HG02588 (cell line): ENCODE results near the gene CHCHD4.

Experiments
- ATAC-seq: cut with Tn5 transposase; IDR thresholded peaks from one replicate; pipeline ENCODE4 v1.9.1; 2021; ENCODE audit warnings: mild to moderate bottlenecking, moderate library complexity; ENCODE audit not compliant: unreplicated experiment

Gene CHCHD4

DNA sequence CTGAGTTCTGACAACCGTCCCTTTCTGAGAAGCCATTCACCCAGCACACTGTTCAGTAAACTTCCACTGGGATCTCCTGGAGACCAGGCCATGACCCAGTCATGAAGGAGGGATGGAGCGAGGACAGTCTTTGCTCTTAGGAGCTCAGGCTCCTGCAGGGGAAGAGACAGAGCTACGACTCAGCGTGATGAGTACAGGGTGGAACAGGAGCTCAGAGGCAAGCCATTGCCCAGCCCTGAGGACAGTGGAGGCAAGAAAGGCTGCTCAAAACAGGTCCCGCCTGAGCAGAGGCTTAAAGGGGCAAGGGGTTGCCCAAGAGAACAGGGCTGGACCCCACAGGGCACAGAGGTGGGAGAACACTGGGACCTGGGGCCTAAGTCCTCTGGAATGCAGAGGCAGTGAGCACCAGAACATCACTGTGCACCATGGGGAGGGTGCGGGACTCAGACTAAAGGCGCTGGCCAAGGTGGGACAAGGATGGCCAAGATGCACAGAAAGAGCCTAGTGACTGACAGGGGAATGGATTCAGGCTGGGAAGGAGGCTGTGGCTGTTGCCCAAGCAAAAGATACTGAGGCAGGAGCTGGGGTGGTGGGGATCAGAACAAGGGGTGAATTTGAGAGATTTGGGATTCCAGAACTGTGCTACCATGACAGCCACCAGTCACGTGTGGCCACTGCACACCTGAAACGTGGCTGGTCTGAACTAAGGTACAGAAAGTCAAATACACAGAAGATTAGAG lies 26.0 kb upstream of the CHCHD4 start:
- ATAC-seq = no peak

GRCh38 chr3:14150078-14150477 lies 25.4 kb upstream of the CHCHD4 start:
- no peak for ATAC-seq

DNA sequence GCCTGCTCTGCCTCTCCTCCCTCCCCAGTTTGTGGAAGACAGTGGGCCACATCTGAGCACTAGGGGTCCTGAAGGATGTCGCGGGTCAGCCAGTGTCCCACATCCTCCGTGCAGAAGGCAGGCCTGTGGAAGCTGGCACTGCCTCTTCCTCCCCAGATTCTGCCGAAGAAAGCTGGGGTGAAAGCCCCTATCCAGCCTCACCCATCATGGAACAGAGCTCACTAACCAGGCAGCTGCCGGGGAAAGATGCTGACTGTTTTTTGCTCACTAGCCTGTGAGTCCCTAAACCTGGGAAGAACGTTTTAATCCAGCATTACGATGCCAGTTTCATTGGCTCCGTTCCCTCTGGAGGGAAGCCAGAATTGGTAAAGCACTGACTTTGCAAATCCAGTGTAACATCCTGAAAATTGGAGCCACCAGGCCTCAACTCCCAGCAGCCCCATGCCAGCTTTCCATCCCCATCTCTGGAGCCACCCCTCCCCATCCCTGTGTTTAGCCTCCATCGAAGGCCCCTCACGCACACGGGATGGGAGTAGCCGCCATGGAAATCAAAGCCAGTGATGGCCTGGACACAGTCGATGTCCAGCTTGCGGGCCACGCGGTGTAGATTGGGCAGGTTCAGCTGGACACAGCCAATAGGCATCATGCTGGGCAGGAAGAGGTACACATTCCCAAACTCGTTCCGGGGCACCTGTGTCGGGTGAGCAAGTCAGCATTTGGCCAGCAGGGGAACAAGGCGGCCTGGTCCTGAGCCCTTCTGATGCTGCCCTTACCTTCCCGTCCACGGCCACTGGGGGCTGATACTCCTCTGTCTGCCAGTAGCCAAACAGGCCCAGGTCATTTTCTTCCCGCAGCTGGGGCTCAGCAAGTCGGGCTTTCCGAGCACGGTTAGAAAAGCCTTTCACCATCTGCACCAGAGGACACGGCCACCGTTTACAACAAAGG lies 23.6 kb upstream of the CHCHD4 start:
- ATAC-seq = no peak

DNA sequence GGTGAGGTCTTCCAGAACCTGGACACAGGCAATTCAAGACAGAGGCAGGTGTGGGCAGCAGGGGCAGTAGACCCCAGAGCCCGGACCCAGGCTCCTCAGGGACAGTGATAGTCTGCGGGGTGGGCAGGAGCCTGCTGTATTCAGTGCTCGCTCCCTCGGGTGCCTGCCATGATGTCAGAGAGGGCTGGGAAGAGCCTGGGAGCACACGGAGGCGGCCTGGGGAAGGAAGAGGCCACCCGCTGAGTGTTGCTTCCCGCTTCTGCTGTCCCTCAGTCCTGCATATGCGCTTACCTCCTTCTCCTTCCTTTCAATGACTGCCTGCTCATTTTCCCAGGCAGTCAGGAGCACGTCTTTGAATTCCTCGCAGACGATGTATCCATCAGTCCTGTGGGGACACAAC lies 22.9 kb upstream of the CHCHD4 start:
- ATAC-seq = no peak

GRCh38 chr3:14147066-14147435 lies 22.4 kb upstream of the CHCHD4 start:
- no peak for ATAC-seq

- ATAC-seq = no peak
Measured at GRCh38 chr3:14146381-14147065, 21.9 kb upstream of the CHCHD4 start.

GRCh38 chr3:14145670-14146380 lies 21.2 kb upstream of the CHCHD4 start:
- ATAC-seq = no peak

DNA sequence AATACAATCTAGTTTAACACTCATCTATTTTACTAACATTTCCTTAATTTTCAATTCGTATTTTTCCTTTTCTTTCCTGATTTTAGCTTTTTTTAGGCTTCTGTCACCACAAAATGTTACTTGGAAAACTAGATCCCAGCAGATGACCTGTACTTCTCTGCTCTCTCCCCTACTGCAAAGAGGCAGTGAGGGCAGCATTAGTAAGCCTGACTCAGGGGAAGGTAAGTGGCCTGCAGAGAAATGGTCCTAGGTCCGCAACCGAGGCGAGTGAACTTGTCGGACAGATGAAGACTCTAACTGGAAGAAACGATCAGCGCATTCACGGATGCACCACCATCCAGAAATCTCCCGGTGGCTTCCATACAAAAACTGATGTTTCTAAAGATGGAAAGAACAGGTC lies 20.6 kb upstream of the CHCHD4 start:
- ATAC-seq = no peak

DNA sequence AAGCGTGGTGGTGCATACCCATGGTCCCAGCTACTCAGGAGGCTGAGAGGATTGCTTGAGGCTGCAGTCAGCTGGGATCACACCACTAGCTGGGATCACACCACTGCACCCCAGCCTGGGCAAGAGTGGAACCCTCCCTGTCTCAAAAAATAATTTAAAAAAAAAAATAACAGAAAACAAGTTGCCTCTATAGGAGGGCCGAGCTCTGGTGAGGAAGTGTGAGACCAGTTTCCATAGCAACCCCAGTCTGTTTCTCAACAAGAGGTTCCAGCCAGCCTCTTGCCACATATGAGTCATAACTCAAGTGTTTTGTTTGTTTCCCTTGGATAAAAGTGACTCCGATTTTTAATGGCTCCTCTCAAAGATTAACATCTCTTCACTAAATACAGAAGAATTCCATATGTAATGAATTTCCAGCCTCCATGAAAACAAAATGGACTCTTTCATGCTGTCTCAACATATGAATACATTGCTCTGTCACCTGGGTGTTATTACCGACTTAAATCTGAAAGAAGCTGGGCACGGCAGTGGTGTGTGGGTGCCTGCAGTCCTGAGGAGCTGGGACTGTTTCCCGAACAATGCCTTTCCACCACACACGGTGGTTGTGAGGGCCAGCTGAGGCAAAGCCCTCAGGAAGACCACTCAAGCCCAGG lies 19.9 kb upstream of the CHCHD4 start:
- peak; percentile 93 for ATAC-seq

GRCh38 chr3:14143271-14144225 lies 18.9 kb upstream of the CHCHD4 start:
- no peak for ATAC-seq

DNA sequence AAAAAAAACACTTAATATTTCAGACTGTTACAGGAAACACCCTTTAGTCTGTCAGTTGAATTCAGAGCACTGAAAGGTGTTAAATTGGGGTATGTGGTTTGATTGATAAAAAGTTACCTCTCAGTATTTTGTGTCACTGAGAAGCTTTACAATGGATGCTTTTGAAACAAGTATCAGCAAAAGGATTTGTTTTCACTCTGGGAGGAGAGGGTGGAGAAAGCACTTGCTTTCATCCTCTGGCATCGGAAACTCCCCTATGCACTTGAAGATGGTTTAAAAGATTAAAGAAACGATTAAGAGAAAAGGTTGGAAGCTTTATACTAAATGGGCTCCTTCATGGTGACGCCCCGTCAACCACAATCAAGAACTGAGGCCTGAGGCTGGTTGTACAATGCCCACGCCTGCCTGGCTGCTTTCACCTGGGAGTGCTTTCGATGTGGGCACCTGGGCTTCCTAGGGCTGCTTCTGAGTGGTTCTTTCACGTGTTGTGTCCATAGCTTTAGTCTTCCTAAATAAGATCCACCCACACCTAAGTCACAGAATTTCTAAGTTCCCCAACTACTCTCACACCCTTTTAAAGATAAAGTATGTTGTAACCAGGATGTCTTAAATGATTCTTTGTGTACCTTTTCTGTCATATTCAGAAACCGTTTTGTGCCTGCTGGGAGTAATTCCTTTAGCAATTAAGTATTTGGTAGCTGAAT lies 18.0 kb upstream of the CHCHD4 start:
- no peak for ATAC-seq

GRCh38 chr3:14141602-14142341 lies 17.1 kb upstream of the CHCHD4 start:
- ATAC-seq = no peak

DNA sequence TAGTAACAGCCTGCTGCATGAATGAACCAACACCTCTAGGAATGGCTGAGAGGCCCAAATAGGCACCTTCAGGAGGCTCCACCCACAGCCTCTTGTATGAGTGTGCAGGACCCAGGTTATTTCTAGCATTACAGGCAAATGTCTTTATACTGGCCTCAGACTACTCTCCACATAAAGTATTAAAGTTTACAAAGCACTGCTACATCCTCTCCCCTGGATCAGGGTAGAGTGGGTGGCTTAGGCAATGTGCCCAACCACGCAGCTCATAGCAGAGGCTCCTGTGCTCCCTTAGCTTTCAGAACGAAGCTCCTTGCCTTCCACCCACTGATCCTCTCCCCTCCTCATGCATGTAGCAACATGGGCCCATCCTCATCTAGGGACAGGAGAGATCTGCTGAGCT lies 16.5 kb upstream of the CHCHD4 start:
- no peak for ATAC-seq

GRCh38 chr3:14140668-14141067 lies 16.0 kb upstream of the CHCHD4 start:
- ATAC-seq = no peak

- no peak for ATAC-seq
Measured at GRCh38 chr3:14139771-14140170, 15.1 kb upstream of the CHCHD4 start.

- ATAC-seq = no peak
Measured at GRCh38 chr3:14138878-14139655, 14.4 kb upstream of the CHCHD4 start.
